NCI-H2107 (cell line): Measurements from ENCODE around the gene TPCN2.
A peak's percentile ranks its signal among the peaks of the same experiment; 100 is the strongest.
"Not testable (repeated sequence)": the region's sequence is repeated elsewhere in the genome, so short reads cannot be mapped to it uniquely, and the experiment has no call there.

Experiments
- DNase-seq: peaks from one replicate; lab custom pipeline; 2025; lab: John Stamatoyannopoulos, UW

Gene TPCN2

GRCh38 chr11:69048694-69049489 is at the start of gene TPCN2:
Gene TPCN2 (plus strand): TSS chr11:69048932. CDS start chr11:69048998, 66 bp downstream.
- peak; percentile 88 for DNase-seq

GRCh38 chr11:68999093-68999747 is 49.5 kb upstream of the TPCN2 start:
- no peak for DNase-seq

- DNase-seq, result not testable (repeated sequence)
Measured at GRCh38 chr11:68999748-69000355, 48.9 kb upstream of the TPCN2 start.

GRCh38 chr11:69000391-69000790 is 48.3 kb upstream of the TPCN2 start:
- DNase-seq, result no peak

GRCh38 chr11:69000831-69001242 is 47.9 kb upstream of the TPCN2 start:
- no peak for DNase-seq

GRCh38 chr11:69001243-69002081 is 47.3 kb upstream of the TPCN2 start:
- no peak for DNase-seq

GRCh38 chr11:69002110-69002569 is 46.6 kb upstream of the TPCN2 start:
- no peak for DNase-seq

- no peak for DNase-seq
Measured at GRCh38 chr11:69002570-69003231, 46.0 kb upstream of the TPCN2 start.

- DNase-seq, result no peak
Measured at GRCh38 chr11:69003301-69003865, 45.3 kb upstream of the TPCN2 start.

GRCh38 chr11:69003866-69004367 is 44.8 kb upstream of the TPCN2 start:
- DNase-seq, result no peak

- DNase-seq, result no peak
Measured at GRCh38 chr11:69004411-69005182, 44.1 kb upstream of the TPCN2 start.

- no peak for DNase-seq
Measured at GRCh38 chr11:69005183-69005630, 43.5 kb upstream of the TPCN2 start.

- DNase-seq, result no peak
Measured at GRCh38 chr11:69005631-69006368, 42.9 kb upstream of the TPCN2 start.

GRCh38 chr11:69006816-69007215 is 41.9 kb upstream of the TPCN2 start:
- no peak for DNase-seq

GRCh38 chr11:69007975-69008381 is 40.8 kb upstream of the TPCN2 start:
- no peak for DNase-seq

- DNase-seq, result no peak
Measured at GRCh38 chr11:69008737-69009440, 39.8 kb upstream of the TPCN2 start.

- DNase-seq, result no peak
Measured at GRCh38 chr11:69009441-69010211, 39.1 kb upstream of the TPCN2 start.

- no peak for DNase-seq
Measured at GRCh38 chr11:69010361-69010891, 38.3 kb upstream of the TPCN2 start.
